ENCODE data around the gene IWS1.
"Not testable (repeated sequence)": the region's sequence is repeated elsewhere in the genome, so short reads cannot be mapped to it uniquely, and the experiment has no call there.

IWS1 gene

DNA sequence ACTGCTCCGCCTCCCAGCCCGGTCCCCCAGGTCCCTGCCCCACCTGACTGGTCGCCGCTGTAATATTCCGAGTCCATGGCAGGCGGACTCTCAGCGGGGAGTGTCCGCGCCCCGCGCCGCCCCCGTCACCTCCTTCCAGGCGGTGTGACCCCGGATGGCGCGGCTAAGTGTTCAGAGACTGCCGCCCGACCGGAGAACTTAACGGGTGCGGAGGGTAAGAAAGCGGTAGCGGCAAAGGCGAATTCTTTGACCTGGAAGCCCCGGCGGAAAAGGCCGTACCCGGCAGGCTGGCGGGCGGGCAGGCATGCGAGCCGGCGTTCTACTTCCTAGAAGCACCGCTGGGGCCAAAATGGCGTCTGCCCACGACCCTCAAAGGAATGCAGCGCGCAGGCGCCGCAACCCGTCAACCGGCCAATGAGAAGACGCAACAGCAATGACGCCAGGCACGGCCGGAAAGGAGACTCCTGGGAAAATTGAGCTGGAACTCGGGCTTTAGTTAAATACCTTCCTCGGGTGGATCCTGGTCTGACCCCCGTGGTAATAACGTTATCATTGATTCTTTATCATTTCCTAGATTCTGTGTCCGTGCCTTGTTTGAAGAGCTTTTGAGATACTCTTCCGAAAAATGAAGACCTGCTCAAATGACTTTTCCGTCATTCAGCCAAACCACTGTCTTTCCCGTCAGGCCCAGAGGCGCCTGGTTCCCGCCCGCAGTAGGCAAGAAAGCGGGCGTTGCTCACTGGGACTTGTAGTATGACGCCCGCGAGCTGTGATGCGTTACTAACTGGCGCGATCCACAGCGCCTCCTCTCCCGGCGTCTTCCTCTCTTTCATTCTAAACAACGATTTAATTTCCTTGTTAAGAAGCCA, at the start of gene IWS1:
TSS of gene IWS1 (minus strand) at position 358 of the 869 bp plus-strand sequence. CDS start at position 77, 281 bp downstream.
- DNase-seq: peak; percentile 83

DNA sequence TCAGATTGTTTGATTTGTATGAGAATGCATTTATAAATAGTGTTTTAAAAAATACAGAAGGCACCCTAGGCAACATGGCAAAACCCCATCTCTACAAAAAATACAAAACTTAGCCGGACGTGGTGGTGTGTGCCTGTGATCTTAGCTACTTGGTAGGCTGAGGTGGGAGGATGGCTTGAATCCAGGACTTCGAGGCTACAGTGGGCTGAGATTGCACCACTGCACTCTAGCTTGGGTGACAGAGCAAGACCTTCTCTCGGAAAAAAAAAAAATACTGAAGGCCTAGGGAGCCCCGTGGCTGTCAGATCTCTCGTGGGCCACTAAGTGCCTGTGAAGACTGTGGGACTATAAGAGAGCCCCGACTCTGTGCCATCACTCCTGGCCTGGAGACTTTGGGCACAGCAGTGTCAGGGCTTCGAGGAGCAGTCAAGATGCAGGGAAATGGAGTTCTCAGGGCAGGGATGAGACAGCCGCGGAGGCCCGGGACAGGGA, 49.7 kb upstream of the IWS1 start:
- no peak for DNase-seq

DNA sequence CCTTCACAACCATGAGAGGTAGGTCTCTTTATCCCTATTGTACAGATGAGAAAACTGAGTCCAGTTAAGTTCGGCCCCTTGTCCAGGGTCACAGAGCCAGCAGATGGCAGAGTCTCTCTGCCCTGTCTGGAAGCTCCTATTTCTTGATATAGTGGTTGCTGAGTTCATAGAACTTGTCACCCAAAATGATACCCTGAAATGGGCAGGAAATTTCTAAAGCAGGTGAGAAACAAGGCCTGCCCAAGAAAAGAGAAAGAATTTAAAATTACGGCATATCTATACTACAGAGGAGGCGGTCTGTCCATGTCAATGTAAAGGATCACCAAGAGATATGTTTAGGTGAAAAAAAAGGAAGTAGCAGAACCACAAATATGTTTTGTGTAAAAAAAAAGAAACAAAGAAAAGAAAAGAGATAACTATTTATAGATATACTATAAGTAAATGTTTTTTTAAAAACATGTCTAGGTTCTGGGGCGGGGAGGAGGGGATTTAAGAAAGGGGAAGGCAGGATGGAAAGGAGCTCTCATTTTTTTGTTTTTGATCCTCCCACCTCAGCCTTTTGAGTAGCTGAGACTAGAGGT, 49.0 kb upstream of the IWS1 start:
- DNase-seq: no peak

- DNase-seq: no peak
These were observed 48.4 kb upstream of the IWS1 start for GRCh38 chr2:127574656-127575055.

- no peak for DNase-seq
These were observed 47.5 kb upstream of the IWS1 start for GRCh38 chr2:127573771-127574170.

GRCh38 chr2:127573298-127573697, 47.0 kb upstream of the IWS1 start:
- no peak for DNase-seq

DNA sequence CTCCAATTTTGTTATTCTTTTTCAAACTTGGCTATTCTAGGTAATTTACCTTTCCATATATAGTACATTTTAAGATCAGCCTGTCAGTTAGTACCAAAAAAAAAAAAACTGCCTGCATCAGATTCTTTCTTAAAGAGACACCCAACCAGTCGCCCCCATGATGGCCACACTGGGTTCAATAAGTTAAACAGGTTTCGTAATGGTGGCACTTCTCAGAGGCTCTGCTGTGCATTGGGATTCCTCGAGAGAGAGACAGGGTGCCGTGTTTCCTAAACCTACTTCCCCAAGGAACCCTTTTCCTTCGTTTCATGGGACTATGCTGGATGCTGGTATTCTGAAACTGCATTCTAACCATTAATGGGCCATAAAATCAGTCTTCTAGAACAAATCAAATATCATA, 46.6 kb upstream of the IWS1 start:
- no peak for DNase-seq

DNA sequence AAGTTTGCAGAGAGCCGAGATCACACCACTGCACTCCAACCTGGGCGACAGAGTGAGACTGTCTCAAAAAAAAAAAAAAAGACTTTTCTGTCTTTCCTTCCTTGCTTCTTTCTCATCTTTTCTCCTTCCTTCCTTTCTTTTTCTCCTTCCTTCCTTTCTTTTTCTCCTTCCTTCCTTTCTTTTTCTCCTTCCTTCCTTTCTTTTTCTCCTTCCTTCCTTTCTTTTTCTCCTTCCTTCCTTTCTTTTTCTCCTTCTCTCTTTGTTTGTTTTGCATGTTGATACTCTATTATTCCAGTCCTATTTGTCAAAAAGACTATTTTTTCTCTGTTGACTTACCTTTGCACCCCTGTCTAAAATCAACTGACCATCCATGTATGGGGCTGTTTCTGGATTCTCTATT, 46.1 kb upstream of the IWS1 start:
- DNase-seq: not testable (repeated sequence)

DNA sequence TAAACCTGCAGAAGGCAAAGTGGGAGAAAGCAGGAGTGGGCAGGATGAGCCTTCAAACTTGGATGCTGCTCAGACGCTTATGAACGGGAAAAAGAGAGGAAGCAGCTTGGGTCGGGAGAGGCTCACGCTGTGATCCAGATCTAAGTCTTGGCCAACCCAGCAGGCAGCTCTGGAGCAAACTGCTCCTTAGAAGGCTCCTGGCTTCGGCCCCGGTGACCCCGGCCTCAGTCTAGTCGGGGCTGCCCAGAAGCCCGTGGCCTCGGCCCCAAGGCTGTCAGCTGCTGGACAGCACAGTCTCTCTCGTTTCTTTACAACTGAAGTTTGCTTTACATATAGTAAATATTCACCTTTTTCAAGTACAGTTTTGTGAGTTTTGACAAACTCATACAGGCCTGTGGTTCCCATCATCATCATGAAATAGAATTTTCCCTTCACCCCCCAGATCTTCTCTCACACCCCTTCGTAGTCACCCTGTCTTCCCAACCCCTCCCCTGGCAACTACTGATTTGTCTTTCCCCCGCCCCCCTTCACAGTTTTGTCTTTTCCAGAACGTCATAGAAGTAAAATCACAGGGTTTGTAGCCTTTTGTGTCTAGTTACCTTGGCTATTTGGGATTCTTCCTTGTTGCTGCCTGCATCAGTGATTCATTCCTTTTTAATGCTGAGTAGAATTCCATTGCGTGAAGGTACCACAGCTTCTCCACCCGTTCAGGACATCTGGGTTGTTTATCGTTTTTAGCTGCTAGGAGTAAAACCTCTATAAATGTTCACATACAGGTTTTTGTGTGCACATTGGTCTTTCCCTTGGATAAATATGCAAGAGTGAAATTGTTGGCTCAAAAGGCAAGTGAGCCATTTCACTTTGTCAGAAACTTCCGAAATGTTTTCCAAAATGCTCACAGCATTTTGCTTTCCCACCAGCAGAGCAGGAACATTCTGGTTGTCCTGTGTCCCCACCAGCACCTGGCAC, 44.3 kb upstream of the IWS1 start:
- DNase-seq: no peak

DNA sequence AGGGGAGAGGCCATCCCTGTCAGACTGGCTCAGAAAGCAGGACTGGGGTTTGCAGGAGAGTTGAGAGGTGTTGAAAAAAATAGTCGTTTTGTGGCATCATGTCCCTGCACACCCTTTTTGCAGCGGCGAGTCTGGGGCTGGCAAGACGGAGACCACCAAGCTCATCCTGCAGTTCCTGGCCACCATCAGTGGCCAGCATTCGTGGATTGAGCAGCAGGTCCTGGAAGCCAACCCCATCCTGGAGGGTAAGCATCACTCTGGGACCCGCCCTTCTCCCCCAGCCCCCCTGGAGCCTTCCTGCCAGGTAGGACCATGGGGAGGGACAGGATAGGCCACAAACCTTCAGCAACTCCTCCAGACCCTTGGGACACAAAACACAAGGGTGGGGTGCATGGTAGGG, 43.4 kb upstream of the IWS1 start:
- DNase-seq: no peak

DNA sequence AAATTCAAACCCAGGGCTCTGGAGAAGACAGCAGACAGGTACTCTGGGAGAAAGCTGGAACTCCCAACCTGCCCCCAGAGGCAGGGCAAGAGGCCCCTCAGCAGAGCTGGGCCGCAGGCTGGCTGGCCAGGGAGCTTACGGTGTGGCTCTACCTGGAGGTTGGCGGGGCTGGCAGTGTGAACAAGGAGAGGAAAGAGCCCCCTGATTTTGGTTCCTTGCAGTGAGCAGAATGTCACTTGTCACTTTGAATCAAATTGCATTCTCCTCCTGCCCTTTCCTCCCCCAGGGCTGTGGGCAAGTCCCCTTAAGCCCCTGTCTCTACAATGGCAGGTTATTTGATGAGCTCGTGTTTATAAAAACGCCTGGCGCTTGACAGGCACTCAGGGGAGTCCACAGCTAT, 41.8 kb upstream of the IWS1 start:
- no peak for DNase-seq

GRCh38 chr2:127567351-127567854, 41.1 kb upstream of the IWS1 start:
- DNase-seq: no peak

- DNase-seq: no peak
These were observed 40.3 kb upstream of the IWS1 start for GRCh38 chr2:127566576-127566975.

GRCh38 chr2:127566139-127566417, 39.8 kb upstream of the IWS1 start:
- DNase-seq: no peak

DNA sequence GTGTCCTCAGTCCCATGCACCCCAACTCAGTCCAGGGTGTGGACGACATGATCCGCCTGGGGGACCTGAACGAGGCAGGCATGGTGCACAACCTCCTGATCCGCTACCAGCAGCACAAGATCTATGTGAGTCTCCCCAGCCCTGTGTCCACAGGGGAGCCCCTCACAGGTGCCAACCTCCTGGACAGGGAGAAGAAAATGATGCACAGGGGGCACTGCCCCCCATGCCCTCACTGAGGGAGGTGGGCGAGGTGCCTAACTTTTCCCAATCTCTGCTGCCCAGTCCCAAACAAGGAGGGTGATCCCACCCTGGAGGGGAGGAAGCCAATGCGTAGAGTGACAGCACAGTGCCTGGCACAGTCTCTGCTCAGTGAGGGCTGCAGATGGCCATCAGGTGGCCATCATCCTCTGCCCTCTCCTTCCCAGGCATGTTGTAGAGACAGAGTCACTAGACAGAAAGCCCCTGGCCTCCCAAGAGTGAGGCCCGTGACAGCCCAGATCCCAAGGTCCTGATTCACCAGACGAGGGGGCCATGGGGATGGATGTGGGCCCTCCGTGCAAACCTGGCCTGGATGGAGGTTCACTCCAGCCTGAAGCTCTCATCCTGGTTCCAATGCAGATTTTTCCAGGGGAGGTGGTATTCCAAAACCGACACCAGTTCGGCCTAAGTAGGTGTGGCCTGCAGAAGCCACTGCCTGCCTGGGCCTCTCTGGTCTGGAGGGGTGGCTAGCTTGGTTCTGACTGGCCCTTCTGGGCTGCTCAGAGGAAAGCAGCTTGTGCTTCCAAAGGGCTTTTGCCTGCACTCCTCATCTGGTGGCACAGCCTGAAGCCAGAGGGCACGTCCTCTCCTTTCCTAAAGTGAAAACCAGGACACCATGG, 39.2 kb upstream of the IWS1 start:
- DNase-seq: no peak

DNA sequence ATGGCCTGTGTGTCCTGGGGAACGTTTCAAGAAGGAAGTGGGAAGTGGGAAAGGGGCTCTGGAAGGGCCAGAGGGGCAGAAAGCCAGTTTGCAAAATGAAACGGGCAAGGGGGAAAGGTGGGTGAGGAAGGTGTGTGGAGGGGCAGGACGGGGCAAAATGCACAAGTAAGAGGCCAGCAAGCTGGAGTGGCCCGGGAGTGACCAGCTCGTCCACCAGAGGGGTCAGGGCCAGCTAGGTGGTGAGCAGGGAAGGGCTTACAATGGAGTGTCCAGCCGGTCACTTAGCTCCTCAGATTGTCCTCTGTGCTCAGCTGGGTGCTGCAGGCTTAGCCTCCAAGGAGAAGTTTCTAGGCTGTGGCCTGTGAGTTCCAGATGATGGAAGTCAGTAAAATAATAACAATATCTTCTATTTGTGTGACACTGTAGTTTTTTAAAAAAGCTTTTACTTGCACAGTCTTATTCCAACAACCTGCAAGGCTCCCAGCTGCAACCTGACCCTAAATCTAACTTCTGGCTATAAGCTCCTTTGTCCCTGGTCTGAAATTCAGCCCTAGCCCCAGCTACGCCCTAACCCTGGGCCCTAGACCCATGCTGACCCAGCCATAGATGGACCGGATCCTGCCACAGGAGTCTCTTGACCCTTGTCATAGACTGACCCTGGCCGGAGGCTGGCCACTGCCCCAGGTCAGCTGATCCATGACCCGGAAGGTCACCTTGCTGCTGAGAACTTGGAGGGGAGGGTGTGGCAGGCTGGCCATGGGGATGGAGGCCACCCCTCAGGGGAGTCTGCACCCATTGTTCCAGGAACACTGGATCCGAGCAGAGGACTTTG, 38.4 kb upstream of the IWS1 start:
- DNase-seq: no peak

GRCh38 chr2:127563458-127564428, 37.5 kb upstream of the IWS1 start:
- no peak for DNase-seq

DNA sequence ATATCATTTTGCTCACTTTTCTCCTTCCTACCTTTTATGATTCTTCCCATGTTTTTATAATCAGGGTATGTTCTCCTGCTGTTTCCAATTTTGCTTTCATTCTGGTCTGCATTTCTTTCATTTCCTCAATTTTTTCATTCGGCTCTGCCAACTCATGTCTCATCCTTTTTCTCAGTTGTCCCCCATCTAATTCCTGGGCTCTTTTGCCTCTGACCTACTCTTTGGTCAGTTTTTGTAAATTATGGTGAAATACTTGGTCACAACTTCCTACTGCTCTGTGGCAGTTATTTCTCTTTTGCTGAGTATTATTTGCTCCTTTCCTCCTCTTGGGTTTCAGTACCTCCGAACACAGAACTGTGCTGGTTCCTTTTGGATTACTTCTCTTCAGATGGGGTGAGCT, 36.6 kb upstream of the IWS1 start:
- DNase-seq: no peak

- no peak for DNase-seq
These were observed 35.1 kb upstream of the IWS1 start for GRCh38 chr2:127561371-127561770.

GRCh38 chr2:127560931-127561280, 34.6 kb upstream of the IWS1 start:
- no peak for DNase-seq
